HG03135 (cell line): ENCODE results near the gene ZBTB46.
"Not testable (repeated sequence)": the region's sequence is repeated elsewhere in the genome, so short reads cannot be mapped to it uniquely, and the experiment has no call there.

ENCODE experiments used
- ATAC-seq: cut with Tn5 transposase; IDR thresholded peaks from one replicate; pipeline ENCODE4 v1.9.1; 2021; ENCODE audit warnings: mild to moderate bottlenecking, moderate library complexity; ENCODE audit not compliant: unreplicated experiment

The ZBTB46 gene

GRCh38 chr20:63819224-63819921, 11.7 kb downstream of the ZBTB46 start:
- ATAC-seq, result no peak

GRCh38 chr20:63815615-63816253, 15.3 kb downstream of the ZBTB46 start:
- ATAC-seq, result no peak

- no peak for ATAC-seq
Observed at GRCh38 chr20:63814891-63815614, 16.0 kb downstream of the ZBTB46 start.

DNA sequence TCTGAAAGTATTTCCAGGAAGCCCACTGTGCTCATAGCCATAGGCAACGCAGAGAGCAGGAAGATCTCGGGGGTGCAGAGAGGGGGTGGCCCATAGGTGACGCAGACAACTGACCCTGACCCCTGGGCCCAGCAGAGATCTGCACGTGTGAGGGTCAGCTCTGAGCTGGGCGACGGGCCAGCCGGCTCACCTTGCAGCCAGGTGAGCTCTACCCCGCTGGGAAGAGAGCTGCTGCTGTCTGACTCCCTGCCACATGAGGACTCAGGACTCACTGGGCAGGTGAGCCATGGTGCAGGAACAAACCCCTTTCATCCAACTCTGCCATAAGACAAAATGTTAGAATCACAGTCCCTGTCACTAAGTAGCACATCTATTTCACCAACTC, 19.6 kb downstream of the ZBTB46 start:
- no peak for ATAC-seq

- ATAC-seq, result no peak
Observed at GRCh38 chr20:63810730-63811490, 20.2 kb downstream of the ZBTB46 start.

GRCh38 chr20:63809856-63810255, 21.2 kb downstream of the ZBTB46 start:
- no peak for ATAC-seq

DNA sequence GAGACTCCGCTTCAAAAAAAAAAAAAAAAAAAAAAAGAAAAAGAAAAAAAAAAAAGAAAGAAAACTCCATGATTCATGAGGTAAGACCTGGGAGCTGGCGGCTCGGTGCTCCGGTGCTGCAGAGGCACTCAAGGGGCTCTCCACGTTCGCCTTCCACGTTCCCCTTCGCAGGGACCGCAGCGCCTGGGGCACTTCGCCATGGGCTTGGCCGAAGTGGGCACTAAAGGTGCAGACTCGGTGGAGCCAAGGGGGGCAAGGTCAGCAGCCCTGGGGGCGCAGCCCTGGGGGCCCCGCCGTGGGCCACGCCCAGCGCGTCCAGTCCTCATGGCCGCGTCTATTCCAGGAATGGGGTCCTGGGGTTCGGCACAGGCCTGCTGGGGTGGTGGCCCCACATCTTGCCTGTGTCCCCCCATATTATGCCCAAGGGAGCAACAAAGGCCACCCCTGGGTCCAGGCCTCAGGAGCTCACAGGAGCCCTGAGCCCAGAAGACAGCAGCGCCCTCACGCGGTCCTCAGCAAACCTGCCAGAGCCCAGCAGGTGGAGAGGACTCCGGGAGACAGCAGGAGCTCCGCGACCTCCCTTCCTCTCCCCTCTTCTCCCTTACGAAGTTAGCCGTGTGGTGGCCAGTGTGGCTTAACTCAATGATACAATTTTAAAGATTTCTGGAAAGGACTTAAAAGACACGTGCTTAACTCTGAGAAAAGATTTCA, 21.9 kb downstream of the ZBTB46 start:
- ATAC-seq, result no peak

GRCh38 chr20:63808145-63808724, 22.8 kb downstream of the ZBTB46 start:
- no peak for ATAC-seq

DNA sequence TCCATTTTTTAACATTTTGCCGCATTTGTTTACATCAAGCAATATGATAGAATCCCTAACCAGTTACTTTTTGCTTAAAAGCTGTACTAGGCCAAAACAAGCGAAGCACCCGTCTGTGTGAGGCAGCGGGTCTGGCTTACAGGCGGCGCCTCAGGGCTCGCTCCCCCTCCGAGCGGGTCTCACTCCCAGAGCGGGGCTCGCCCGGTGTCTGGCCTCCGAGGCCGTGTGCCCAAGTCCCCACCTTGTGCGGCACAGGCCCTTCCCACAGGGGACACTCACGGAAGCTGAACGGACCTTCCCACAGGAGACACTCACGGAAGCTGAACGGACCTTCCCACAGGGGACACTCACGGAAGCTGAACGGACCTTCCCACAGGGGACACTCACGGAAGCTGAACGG, 23.4 kb downstream of the ZBTB46 start:
- ATAC-seq, result no peak

DNA sequence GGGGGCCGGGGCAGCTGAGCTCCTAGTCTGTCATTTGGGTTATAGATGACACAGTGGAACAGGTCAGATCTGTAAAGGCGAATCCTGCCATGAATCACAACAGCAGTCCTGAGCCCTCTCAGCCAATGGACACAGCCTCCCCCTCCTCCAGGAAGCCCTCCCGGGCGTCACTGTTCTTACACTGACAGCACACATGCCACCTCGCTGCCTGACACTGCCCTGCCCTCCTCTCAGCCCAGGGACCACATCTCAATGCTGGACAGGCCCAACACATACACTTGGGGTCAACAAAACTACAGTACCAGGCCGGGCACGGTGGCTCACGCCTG, 26.8 kb downstream of the ZBTB46 start:
- ATAC-seq, result no peak

DNA sequence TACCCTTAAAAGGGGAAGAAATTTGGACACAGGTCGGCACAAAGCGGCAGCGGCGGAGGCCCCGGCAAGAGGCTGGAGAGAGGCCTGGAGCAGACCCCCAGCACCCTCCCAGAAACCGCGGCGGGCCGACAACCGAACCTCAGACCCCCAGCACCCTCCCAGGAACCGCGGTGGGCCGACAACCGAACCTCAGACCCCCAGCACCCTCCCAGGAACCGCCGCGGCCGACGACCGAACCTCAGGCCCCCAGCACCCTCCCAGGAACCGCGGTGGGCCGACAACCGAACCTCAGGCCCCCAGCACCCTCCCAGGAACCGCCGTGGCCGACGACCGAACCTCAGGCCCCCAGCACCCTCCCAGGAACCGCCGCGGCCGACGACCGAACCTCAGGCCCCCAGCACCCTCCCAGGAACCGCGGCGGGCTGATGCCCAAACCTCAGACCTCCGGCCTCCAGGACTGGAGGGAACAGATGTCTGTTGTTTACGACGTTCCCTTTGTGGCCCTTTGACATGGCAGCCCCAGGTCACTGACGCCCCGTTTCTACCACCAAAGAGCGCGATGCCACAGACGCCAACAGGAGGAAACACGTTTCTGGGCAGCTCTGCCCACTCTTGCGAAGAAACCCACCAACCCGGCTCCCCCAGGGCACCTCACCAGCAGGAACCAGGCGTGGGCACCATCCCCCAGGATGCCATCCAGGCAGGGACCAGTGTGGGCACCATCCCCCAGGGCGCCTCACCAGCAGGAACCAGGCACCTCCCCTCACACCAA, 28.4 kb downstream of the ZBTB46 start:
- ATAC-seq, result no peak

GRCh38 chr20:63801174-63801573, 29.9 kb downstream of the ZBTB46 start:
- ATAC-seq, result not testable (repeated sequence)

- ATAC-seq, result not testable (repeated sequence)
Observed at GRCh38 chr20:63800411-63800810, 30.7 kb downstream of the ZBTB46 start.

DNA sequence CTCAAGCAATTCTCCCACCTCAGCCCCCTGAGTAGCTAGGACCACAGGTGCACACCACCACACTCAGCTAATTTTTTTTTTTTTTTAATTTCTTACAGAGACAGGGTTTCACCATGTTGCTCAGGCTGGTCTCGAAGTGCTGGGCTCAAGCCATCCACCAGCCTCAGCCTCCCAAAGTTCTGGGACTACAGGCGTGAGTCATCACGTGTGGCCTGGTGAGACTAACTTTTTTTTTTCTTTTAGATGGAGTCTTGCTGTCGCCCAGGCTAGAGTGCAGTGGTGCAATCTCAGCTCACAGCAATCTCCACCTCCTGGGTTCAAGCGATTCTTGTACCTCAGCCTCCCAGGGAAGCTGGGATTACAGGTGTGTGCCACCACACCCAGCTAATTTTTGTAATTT, 31.9 kb downstream of the ZBTB46 start:
- not testable (repeated sequence) for ATAC-seq

DNA sequence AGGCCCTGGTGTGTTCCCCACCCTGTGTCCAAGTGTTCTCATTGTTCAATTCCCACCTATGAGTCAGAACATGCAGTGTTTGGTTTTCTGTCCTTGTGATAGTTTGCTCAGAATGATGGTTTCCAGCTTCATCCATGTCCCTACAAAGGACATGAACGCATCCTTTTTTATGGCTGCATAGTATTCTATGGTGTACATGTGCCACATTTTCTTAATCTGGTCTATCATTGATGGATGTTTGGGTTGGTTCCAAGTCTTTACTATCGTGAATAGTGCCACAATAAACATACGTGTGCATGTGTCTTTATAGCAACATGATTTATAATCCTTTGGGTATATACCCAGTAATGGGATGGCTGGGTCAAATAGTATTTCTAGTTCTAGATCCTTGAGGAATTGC, 33.9 kb downstream of the ZBTB46 start:
- ATAC-seq, result not testable (repeated sequence)

- ATAC-seq, result no peak
Observed at GRCh38 chr20:63795178-63795830, 35.8 kb downstream of the ZBTB46 start.

- no peak for ATAC-seq
Observed at GRCh38 chr20:63794614-63795013, 36.5 kb downstream of the ZBTB46 start.

GRCh38 chr20:63792866-63793265, 38.2 kb downstream of the ZBTB46 start:
- ATAC-seq, result no peak

- no peak for ATAC-seq
Observed at GRCh38 chr20:63791497-63792156, 39.4 kb downstream of the ZBTB46 start.
